ACC112 (cell line): ENCODE data around the gene TUBA3D.
A peak's percentile ranks its signal among the peaks of the same experiment; 100 is the strongest.
"Not testable (repeated sequence)": the region's sequence is repeated elsewhere in the genome, so short reads cannot be mapped to it uniquely, and the experiment has no call there.

ENCODE experiments used
- H2AFZ ChIP-seq: fragments of 200-600 bp; sonication (generic); one replicate; pipeline ENCODE4 v1.6.0; 2017; ENCODE audit warnings: antibody characterized with exemption, low read length; ENCODE audit not compliant: unreplicated experiment
- H3K27ac ChIP-seq: fragments of 200-600 bp; sonication (generic); 2 replicates; pipeline ENCODE4 v1.5.1; 2014; ENCODE audit warnings: low read depth, mild to moderate bottlenecking, antibody characterized with exemption, low read length, moderate library complexity
- H3K27me3 ChIP-seq: fragments of 200-600 bp; sonication (generic); 2 replicates; pipeline ENCODE4 v1.6.1; 2014; ENCODE audit warnings: mild to moderate bottlenecking, antibody characterized with exemption, low read length, moderate library complexity, mixed read lengths; ENCODE audit not compliant: insufficient read depth
- H3K36me3 ChIP-seq: fragments of 200-600 bp; sonication (generic); 2 replicates; pipeline ENCODE4 v1.6.1; 2016; ENCODE audit warnings: mild to moderate bottlenecking, antibody characterized with exemption, low read length, moderate library complexity, mixed read lengths; ENCODE audit not compliant: insufficient read depth
- H3K4me1 ChIP-seq: fragments of 200-600 bp; sonication (generic); one replicate; pipeline ENCODE4 v1.6.1; 2016; ENCODE audit warnings: low read length, mixed read lengths; ENCODE audit not compliant: insufficient read depth, unreplicated experiment, control insufficient read depth
- H3K4me3 ChIP-seq: fragments of 200-600 bp; sonication (generic); 2 replicates; pipeline ENCODE4 v1.5.1; 2014; ENCODE audit warnings: mild to moderate bottlenecking, low read depth, low read length
- H3K79me2 ChIP-seq: fragments of 200-600 bp; sonication (generic); one replicate; pipeline ENCODE4 v1.6.0; 2016; ENCODE audit warnings: low read length; ENCODE audit not compliant: control insufficient read depth, unreplicated experiment, insufficient read depth

Gene TUBA3D

DNA sequence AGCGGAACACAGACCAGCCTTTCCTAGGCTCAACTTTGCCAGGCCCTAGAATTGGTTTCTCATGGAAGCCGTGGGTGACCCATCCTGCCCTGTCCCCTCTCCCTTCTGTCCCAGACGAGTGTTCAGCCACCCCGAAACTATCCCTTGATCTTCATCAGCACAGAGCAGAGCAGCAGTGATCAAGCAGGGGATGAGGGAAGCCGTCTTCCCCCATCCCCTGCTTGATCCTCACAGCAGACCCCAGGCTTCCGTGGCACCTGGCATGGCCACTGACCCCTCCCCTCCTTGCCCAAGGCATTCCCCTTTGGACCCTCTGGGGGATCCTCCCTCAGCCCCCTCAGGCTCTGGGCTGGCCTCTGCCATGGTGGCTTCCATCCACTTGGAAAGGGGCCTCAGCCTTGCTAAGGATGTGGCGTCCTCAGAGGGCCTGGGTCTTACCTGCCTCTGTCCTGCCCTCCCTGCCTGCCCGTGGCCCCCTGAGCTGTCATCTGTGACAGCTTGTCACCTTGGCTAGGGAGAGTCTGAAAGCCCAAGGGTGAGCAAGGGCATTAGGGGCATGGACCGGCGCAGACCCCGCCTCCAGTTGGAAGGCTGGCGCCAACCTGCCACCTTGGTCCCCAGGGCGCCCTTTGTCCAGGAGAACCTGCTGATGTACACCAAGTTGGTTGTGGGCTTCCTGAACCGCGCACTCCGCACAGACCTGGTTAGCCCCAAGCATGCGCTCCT is 41.4 kb downstream of the TUBA3D start:
- Histone ChIP-seq H3K79me2 (no peaks in the 10 kb centered on the region), H3K4me3 (no peak overlapping the region), H3K27me3 (no peaks in the 10 kb centered on the region), H3K4me1 (no peaks in the 10 kb centered on the region), H2AFZ (no peak overlapping the region), H3K36me3 (no peaks in the 10 kb centered on the region), H3K27ac (no peak overlapping the region)

GRCh38 chr2:131517856-131518255 is 41.9 kb downstream of the TUBA3D start:
- H3K4me3 ChIP-seq, H3K36me3 ChIP-seq, H3K27me3 ChIP-seq, H2AFZ ChIP-seq, H3K27ac ChIP-seq, H3K79me2 ChIP-seq, H3K4me1 ChIP-seq: not testable (repeated sequence)

- H3K79me2 ChIP-seq, H3K27ac ChIP-seq, H3K27me3 ChIP-seq, H3K36me3 ChIP-seq, H3K4me3 ChIP-seq, H2AFZ ChIP-seq, H3K4me1 ChIP-seq: not testable (repeated sequence)
Observed at GRCh38 chr2:131518531-131518930, 42.6 kb downstream of the TUBA3D start.

- no peak overlapping the region for H3K27ac ChIP-seq
- H3K36me3 ChIP-seq: no peaks in the 10 kb centered on the region
- H2AFZ ChIP-seq: no peak overlapping the region
- no peaks in the 10 kb centered on the region for H3K4me1 ChIP-seq
- no peaks in the 10 kb centered on the region for H3K79me2 ChIP-seq
- no peaks in the 10 kb centered on the region for H3K27me3 ChIP-seq
- no peak overlapping the region for H3K4me3 ChIP-seq
Observed at GRCh38 chr2:131519466-131519865, 43.5 kb downstream of the TUBA3D start.

DNA sequence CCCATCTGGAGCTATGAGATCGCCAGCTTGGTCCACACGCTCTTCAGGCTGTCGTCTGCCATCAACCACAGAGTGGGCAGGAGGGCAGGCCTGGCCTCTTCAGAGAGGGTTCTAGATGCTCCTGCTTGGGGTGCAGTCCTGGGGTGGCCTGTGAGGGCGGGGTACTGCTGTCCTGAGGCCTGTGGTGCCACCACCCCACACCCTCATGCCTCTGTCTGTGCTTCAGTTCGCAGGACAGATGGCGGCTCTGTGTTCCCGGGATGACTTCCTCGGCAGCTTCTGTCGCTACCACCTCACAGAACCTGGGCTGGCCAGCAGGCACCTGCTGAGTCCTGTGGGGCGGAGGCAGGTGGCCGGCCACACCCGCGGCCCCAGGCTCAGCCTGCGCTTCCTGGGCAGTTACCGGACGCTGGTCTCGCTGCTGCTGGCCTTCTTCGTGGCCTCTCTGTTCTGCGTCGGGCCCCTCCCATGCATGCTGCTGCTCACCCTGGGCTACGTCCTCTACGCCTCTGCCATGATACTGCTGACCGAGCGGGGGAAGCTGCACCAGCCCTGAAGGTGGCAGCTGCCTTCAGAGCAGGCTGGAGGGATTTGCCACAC is 44.1 kb downstream of the TUBA3D start:
- not testable (repeated sequence) for H3K4me1 ChIP-seq, H3K27me3 ChIP-seq, H3K4me3 ChIP-seq, H3K79me2 ChIP-seq, H3K36me3 ChIP-seq, H2AFZ ChIP-seq, H3K27ac ChIP-seq

- Histone ChIP-seq H3K27me3 (no peaks in the 10 kb centered on the region), H2AFZ (no peak overlapping the region), H3K4me3 (no peak overlapping the region), H3K27ac (no peak overlapping the region), H3K36me3 (no peaks in the 10 kb centered on the region), H3K4me1 (no peaks in the 10 kb centered on the region), H3K79me2 (no peaks in the 10 kb centered on the region)
Observed at GRCh38 chr2:131520526-131520925, 44.6 kb downstream of the TUBA3D start.

- not testable (repeated sequence) for H3K4me3 ChIP-seq, H3K79me2 ChIP-seq
Observed at GRCh38 chr2:131521524-131521923, 45.6 kb downstream of the TUBA3D start.

DNA sequence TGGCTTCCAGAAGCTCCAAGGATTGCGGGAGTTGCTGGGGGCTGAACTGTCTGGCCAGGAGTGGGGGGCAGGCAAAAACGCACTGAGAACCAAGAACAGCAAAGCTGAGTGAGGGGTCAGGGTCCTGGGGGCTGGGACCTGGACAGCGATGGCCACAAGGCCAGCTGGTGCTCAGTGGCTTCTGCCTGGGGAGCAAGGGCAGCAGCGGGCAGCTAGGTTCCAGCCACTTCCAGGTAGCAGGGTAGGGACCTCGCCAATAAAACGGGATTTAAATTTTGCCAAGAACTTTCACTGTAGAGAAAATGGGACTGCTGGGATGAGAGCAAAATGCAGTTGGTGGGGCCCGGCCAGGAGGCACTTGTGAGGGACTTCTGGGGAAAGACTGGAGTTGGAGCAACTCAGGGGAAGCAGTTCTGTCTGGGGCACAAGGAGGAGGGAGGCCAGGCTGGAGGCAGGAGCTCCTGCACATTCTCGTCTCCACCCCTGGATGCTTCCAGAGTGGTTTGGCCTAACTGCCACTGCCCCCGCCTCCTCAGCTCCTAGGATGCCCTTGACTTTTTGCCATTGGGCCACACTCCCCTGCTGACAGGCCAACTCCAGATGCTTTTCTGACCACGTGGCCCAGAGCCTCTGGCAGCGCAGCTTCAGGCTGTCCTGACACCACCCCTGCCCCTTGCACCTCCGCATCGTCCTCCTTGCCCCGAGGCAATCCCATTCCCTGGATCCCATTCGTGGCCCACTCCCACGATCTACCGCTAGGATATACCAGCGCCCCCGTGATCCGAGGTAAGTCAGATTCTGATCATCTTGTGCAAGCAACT is 46.3 kb downstream of the TUBA3D start:
- no peak overlapping the region for H3K27ac ChIP-seq
- H3K36me3 ChIP-seq: no peaks in the 10 kb centered on the region
- no peaks in the 10 kb centered on the region for H3K79me2 ChIP-seq
- H2AFZ ChIP-seq: no peak overlapping the region
- H3K4me1 ChIP-seq: peaks cover 1% of the 10 kb centered on the region
- no peak overlapping the region for H3K4me3 ChIP-seq
- no peaks in the 10 kb centered on the region for H3K27me3 ChIP-seq

More at GRCh38 chr2:131521524-131521923, 45.6 kb downstream of the TUBA3D start:
- H2AFZ ChIP-seq, H3K27me3 ChIP-seq, H3K4me1 ChIP-seq, H3K27ac ChIP-seq, H3K36me3 ChIP-seq: not testable (repeated sequence)

DNA sequence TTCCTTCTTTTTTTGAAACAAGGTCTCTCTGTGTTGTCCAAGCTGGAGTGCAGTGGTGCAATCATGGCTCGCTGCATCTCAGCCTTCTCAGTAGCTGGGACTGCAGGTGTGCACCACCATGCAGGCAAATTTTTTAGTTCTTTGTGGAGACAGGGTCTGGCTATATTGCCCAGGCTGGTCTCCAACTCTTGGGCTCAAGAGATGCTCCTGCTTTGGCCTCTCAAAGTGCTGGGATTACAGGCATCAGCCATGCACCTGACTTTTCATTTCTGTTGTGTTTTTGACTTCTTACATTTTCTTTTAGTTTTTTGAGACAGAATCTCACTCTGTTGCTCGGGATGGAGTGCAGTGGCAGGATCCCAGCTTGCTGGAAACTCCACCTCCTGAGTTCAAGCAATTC is 49.3 kb downstream of the TUBA3D start:
- H3K4me1 ChIP-seq, H3K79me2 ChIP-seq, H3K27me3 ChIP-seq, H3K36me3 ChIP-seq, H3K4me3 ChIP-seq, H3K27ac ChIP-seq, H2AFZ ChIP-seq: not testable (repeated sequence)

DNA sequence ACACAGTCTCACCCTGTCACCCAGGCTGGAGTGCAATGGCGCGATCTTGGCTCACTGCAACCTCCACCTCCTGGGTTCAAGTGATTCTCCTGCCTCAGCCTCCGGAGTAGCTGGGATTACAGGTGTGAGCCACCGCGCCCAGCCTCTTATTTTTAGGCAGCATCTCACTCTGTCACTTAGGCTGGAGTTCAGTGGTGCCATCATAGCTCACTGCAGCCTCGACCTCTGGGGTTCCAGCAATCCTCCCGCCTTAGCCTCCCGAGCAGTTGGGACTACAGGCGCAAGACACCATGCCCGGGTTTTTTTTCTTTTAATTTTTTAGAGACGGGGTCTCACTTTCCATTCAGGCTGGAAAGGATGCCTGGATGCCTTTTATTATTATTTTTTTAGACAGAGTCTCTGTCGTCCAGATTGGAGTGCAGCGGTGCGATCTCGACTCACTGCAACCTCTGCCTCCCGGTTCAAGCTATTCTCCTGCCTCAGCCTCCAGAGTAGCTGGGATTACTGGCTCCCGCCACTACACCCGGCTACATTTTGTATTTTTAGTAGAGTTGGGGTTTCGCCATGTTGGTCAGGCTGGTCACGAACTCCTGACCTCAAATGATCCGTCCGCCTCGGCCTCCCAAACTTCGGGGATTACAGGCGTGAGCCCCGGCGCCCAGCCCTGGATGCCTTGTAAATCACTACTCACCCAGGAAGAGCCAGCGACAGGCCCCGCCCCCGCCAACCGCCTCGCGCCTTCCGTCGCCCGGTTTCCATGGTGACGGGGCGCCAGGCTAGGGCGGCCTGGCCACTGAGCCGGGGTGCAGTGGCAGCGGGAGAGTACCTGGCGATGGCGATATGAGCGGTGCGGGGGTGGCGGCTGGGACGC is 51.4 kb downstream of the TUBA3D start, which contains the start of gene CCDC74A:
Gene CCDC74A (plus strand): TSS at position 758 of the 871 bp plus-strand sequence. CDS start 83 bp downstream, at position 841.
- not testable (repeated sequence) for H3K36me3 ChIP-seq, H3K4me1 ChIP-seq, H3K27me3 ChIP-seq, H3K79me2 ChIP-seq, H3K27ac ChIP-seq
- Histone ChIP-seq H2AFZ (peak within 1 kb of the TSS; percentile 50), H3K4me3 (peak within 1 kb of the TSS; percentile 72)
